HFFc6 (cell line): ENCODE data around the gene PCSK6. TPM values are rescaled to one million over a fixed set of nuclear protein-coding genes. Genes with fewer than 3 reads are reported as not detected.
"Not testable (repeated sequence)": the region's sequence is repeated elsewhere in the genome, so short reads cannot be mapped to it uniquely, and the experiment has no call there.

Experiments used
- DNase-seq: peaks from one replicate; pipeline ENCODE4 v3.0.0-alpha.2; 2018
- H3K27ac Mint-ChIP-seq: 2 replicates; pipeline ENCODE4 v1.8.0; 2020; ENCODE audit warnings: mild to moderate bottlenecking, mixed read lengths
- H3K27me3 Mint-ChIP-seq: 2 replicates; pipeline ENCODE4 v1.8.0; 2021; ENCODE audit warnings: mild to moderate bottlenecking, moderate library complexity, mixed read lengths; ENCODE audit not compliant: insufficient read depth
- H3K36me3 Mint-ChIP-seq: 2 replicates; pipeline ENCODE4 v1.8.0; 2021; ENCODE audit warnings: low read depth, mixed read lengths
- H3K4me1 Mint-ChIP-seq: 2 replicates; pipeline ENCODE4 v1.8.0; 2020; ENCODE audit warnings: low read depth, mixed read lengths
- H3K4me3 Mint-ChIP-seq: 2 replicates; pipeline ENCODE4 v1.8.0; 2020; ENCODE audit warnings: mild to moderate bottlenecking, moderate library complexity, mixed read lengths
- H3K9me3 Mint-ChIP-seq: 2 replicates; pipeline ENCODE4 v1.8.0; 2020; ENCODE audit warnings: mild to moderate bottlenecking, mixed read lengths
- total RNA-seq, 6 experiments: library from RNA; stranded (reverse); fragmentation: NEBNext Ultra II Directional; extraction: Animal tissue kit (Norgen Biotek cat#: 25700); gene quantifications; 2 replicates in 1 of 6; 3 replicates in 5 of 6; pipeline ENCODE4 v1.2.3, GENCODE V29; 2021
- TF ChIP-seq, protein P1 (sequence below): fragments of 200-600 bp; sonication (generic); IDR thresholded peaks from 2 replicates; pipeline ENCODE4 v1.5.0; 2021; ENCODE audit warnings: antibody characterized with exemption, mild to moderate bottlenecking

PCSK6 gene
- total RNA-seq, 6 experiments from 2014 or later = not detected

DNA sequence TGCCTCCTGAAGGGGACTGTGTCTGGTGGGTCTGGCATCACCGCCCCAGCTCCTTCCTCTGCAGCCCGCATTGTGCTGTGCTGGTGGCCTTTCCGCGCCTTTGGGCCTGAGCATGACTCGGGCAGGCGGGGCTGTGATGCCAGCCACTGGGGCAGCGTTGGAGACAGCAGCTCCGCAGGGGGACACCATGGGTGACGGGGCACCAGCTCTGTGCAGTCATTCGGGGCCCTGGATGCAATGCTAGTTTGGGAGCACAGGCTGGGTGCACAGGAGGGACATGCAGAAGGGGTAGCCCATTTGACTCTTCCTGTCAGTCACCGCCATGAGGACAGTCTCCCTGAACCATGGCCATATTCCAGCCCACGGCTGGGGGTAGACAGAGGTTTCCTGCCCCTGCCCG is 110.6 kb downstream of the PCSK6 start:
- no peak for DNase-seq
- Mint-ChIP-seq H3K4me1 (no peaks in the 10 kb centered on the region), H3K4me3 (no peak overlapping the region), H3K27me3 (peaks cover 43% of the 10 kb centered on the region), H3K9me3 (no peaks in the 10 kb centered on the region), H3K36me3 (no peaks in the 10 kb centered on the region), H3K27ac (no peak overlapping the region)
- TF ChIP-seq, protein P1, sequence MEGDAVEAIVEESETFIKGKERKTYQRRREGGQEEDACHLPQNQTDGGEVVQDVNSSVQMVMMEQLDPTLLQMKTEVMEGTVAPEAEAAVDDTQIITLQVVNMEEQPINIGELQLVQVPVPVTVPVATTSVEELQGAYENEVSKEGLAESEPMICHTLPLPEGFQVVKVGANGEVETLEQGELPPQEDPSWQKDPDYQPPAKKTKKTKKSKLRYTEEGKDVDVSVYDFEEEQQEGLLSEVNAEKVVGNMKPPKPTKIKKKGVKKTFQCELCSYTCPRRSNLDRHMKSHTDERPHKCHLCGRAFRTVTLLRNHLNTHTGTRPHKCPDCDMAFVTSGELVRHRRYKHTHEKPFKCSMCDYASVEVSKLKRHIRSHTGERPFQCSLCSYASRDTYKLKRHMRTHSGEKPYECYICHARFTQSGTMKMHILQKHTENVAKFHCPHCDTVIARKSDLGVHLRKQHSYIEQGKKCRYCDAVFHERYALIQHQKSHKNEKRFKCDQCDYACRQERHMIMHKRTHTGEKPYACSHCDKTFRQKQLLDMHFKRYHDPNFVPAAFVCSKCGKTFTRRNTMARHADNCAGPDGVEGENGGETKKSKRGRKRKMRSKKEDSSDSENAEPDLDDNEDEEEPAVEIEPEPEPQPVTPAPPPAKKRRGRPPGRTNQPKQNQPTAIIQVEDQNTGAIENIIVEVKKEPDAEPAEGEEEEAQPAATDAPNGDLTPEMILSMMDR = no peak

DNA sequence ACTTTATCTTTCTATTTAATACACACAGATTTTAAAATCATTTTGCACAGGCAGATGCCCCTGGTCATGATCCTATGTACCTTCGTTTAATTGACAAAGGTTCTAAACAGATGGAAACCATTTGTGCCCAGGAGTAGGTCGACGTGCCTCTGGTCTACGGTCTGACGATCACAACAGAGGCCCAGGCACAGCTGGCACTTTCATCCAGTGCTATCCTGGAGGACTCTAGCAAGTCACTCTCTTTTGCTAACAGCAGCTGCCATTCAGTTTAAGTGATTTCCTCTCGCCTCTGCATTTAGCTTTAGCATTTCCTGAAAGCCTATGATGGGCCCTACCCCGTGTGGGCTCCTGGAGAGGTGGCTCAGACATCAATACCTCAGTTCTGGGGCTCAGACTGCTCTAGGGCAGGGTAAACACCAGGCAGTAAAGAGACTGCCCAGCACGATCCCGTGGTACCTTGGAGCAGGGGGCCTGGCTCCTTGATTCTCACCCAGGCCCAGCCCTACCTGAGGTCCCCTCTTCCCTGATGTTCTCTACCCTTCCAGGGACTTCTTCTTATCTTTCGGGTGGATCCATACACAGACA is 111.2 kb downstream of the PCSK6 start:
- Mint-ChIP-seq H3K27me3 (peaks cover 46% of the 10 kb centered on the region), H3K27ac (no peak overlapping the region), H3K4me3 (no peak overlapping the region), H3K9me3 (no peaks in the 10 kb centered on the region), H3K4me1 (no peaks in the 10 kb centered on the region), H3K36me3 (no peaks in the 10 kb centered on the region)
- DNase-seq = no peak
- TF ChIP-seq, protein P1 = no peak

DNA sequence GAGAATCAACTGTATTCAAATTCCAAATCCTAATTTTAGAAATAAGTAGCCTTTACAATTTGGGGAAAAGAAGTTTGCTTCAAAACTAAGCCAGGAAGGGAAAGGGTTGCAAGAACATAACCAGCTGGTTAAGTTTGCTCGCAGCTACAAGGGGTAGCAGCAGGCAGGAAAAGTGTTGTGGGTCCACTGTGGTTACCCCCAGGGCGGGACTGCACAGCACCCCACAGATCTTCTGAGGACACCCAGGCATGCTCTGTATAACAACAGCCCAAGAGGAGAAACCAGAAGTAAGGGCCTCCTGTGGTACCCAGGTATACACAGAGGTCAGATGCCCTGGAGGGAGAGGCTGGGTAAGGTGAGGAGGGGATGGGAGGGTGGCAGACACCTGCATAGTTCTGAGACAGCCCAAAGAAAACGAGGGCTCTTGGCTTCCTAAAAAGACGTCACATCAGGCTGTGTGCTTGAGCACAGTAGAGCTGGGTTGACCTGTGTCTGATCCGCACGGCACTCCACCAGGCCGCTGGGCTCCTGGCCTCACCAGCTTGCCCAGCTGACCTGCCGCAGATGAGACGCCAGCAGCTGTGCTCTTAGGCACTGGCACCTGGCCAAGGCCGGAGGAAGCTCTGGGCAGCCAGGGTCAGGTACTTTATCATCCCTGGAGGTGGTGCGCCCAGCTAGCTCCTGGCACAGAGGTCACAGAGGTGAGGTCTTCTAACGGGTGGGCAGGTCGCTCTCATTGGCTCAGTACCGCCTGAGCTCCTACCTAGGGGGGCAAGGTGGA is 112.7 kb downstream of the PCSK6 start:
- TF ChIP-seq, protein P1 = no peak
- no peak overlapping the region for H3K4me3 Mint-ChIP-seq
- H3K27ac Mint-ChIP-seq = no peak overlapping the region
- H3K36me3 Mint-ChIP-seq = no peaks in the 10 kb centered on the region
- H3K27me3 Mint-ChIP-seq = peaks cover 38% of the 10 kb centered on the region
- no peaks in the 10 kb centered on the region for H3K9me3 Mint-ChIP-seq
- no peak for DNase-seq
- peaks cover 7% of the 10 kb centered on the region; the same call in 1 of the 2 replicates for H3K4me1 Mint-ChIP-seq

DNA sequence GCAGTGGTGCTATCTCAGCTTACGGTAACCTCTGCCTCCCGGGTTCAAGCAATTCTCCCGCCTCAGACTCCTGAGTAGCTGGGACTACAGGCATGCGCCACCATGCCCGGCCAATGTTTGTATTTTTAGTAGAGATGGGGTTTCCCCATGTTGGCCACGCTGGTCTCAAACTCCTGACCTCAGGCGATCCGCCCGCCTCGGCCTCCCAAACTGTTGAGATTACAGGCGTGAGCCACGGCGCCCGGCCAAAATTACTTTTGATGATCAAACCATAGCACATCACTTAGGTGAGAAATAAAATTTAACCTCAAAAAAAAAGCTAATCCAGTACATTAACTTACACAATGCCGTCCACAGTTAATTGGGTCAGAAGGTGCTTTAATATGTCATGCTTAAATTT is 114.5 kb downstream of the PCSK6 start:
- not testable (repeated sequence) for DNase-seq, H3K4me3 Mint-ChIP-seq, H3K27ac Mint-ChIP-seq, H3K4me1 Mint-ChIP-seq, H3K9me3 Mint-ChIP-seq, H3K36me3 Mint-ChIP-seq
- peaks cover 29% of the 10 kb centered on the region for H3K27me3 Mint-ChIP-seq

DNA sequence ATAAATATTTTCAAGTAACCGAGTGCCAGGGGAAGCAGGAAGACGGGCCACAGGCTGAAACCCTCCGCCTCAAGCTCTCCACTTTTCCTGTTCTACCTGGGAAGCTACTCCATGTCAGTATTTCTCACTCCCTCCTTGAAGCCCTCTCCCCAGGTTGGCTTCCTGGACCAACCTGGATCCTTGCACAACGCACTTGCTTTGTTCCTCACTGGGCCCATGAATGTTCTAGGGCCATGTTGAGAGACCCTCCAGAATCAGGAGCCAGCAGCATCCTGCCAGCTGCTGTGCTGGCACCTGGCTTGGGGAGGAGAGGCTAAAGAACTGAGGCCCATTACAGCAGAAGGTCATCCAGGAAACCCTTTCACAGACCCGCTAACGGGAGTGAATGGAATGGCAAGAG is 115.2 kb downstream of the PCSK6 start:
- Mint-ChIP-seq H3K36me3 (no peaks in the 10 kb centered on the region), H3K4me1 (peaks cover 8% of the 10 kb centered on the region; the same call in 1 of the 2 replicates), H3K27me3 (peaks cover 24% of the 10 kb centered on the region), H3K27ac (no peak overlapping the region), H3K9me3 (no peaks in the 10 kb centered on the region), H3K4me3 (no peak overlapping the region)
- DNase-seq = no peak
- TF ChIP-seq, protein P1 = no peak

DNA sequence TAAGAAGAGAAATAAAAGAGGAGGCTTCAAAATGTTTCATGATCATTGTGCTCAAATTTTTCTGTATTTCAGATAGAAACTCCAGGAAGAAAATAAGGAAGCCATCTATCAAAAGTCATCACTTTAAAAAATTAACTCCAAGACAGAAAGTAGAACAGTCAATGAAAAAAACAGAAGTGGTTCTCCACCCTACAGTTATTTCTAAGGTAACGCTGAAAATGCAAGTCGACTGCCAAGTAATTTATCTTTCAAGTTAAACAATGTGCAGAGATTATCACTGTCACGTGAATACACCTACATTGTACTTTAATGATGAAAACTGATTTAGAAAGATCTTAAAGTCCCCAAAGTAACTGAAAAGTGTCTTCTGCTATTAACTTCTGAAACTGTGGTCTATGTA is 115.9 kb downstream of the PCSK6 start:
- H3K27me3 Mint-ChIP-seq = peaks cover 22% of the 10 kb centered on the region
- peaks cover 8% of the 10 kb centered on the region; the same call in 1 of the 2 replicates for H3K4me1 Mint-ChIP-seq
- H3K9me3 Mint-ChIP-seq = no peaks in the 10 kb centered on the region
- TF ChIP-seq, protein P1 = no peak
- no peaks in the 10 kb centered on the region for H3K36me3 Mint-ChIP-seq
- no peak for DNase-seq
- no peak overlapping the region for H3K27ac Mint-ChIP-seq
- no peak overlapping the region for H3K4me3 Mint-ChIP-seq
